Body of pancreas (tissue), 4 donors: ENCODE data around the gene LRRC30. TPM values are rescaled to one million over a fixed set of nuclear protein-coding genes. Genes with fewer than 3 reads are reported as not detected.

ENCODE experiments used
- ATAC-seq: fragments of 150-250 bp; one replicate; pipeline ENCODE4 v1.9.1; 2016
- DNase-seq, 4 donors: peaks; one replicate each; pipeline ENCODE4 v3.0.0-alpha.2; 2019
- H3K27ac ChIP-seq, 4 donors: fragments of 200-600 bp; sonication (generic); 1 replicate in 3 of 4; 2 replicates in 1 of 4; pipeline versions ENCODE4 v1.5.1 to v1.6.1; 2016 to 2019; ENCODE audit warnings: mild to moderate bottlenecking in 1 of 4, mixed read lengths in 1 of 4, moderate library complexity in 1 of 4
- H3K27me3 ChIP-seq, 2 donors: fragments of 200-600 bp; sonication (generic); one replicate each; pipeline ENCODE4 v1.6.0; 2016; ENCODE audit warnings: mild to moderate bottlenecking in 1 of 2
- H3K36me3 ChIP-seq, 2 donors: fragments of 200-600 bp; sonication (generic); replicated peaks in 1 of 2; 2 replicates each; pipeline ENCODE4 v1.5.1; 2016; ENCODE audit warnings: low read depth in 2 of 2; ENCODE audit not compliant: insufficient read depth in 1 of 2
- H3K4me1 ChIP-seq: fragments of 200-600 bp; sonication (generic); one replicate; pipeline ENCODE4 v1.6.0; 2016
- H3K4me3 ChIP-seq, 2 donors: fragments of 200-600 bp; sonication (generic); 1 replicate in 1 of 2; 2 replicates in 1 of 2; pipeline ENCODE4 v1.5.1; 2016 to 2019
- H3K9me3 ChIP-seq, 3 donors: fragments of 200-600 bp; sonication (generic); 1 replicate in 2 of 3; 2 replicates in 1 of 3; pipeline ENCODE4 v1.5.1; 2016
- CTCF ChIP-seq, 7 experiments: fragments of 450-650 bp in 4 of 7; fragments of 200-600 bp in 3 of 7; sonication (generic) in 3 of 7; IDR thresholded peaks; one replicate each; pipeline ENCODE4 v1.5.1; 2016 to 2019; ENCODE audit warnings: antibody characterized with exemption in 7 of 7
- POLR2A ChIP-seq, 3 donors: fragments of 450-650 bp; IDR thresholded peaks; one replicate each; pipeline ENCODE4 v1.6.1; 2016; ENCODE audit warnings: antibody characterized with exemption in 3 of 3, mild to moderate bottlenecking in 2 of 3
- WGBS, 2 donors: methylation state at CpG; one replicate each; pipeline ENCODE4 v1.1.5; 2017; 5-methylcytosine and 5-hydroxymethylcytosine counted together
- intact Hi-C: fragments of 100-400 bp; cut with DNase I; formaldehyde crosslinking; loops from one replicate; pipeline ENCODE4 v1.15.1; 2023
- total RNA-seq, 2 donors: library from RNA; depleted of rRNA; stranded (reverse); fragments of >200 nt; gene quantifications; one replicate each; pipeline ENCODE4 v1.1.0, GENCODE V29; 2016

The LRRC30 gene
- total RNA-seq, 2 donors from 2014 or later = not detected

- Histone ChIP-seq H3K4me3 (no peak overlapping the region), H3K9me3 (no peaks in the 10 kb centered on the region), H3K27me3 (no peaks in the 10 kb centered on the region), H3K4me1 (peaks cover 14% of the 10 kb centered on the region), H3K36me3 (no peaks in the 10 kb centered on the region), H3K27ac (no peak overlapping the region)
- no peak for DNase-seq
- no peak for TF ChIP-seq POLR2A (IDR thresholded peaks at IDR 0.05)
- no peak for TF ChIP-seq CTCF (IDR thresholded peaks at IDR 0.05)
- no peak for ATAC-seq
- intact Hi-C loops = no loop called here
- WGBS, 2 donors = 41 to 65% methylated on average over 3 of the region's 3 CpGs
These were observed 1.3 kb downstream of the LRRC30 start for GRCh38 chr18:7232218-7232617.

DNA sequence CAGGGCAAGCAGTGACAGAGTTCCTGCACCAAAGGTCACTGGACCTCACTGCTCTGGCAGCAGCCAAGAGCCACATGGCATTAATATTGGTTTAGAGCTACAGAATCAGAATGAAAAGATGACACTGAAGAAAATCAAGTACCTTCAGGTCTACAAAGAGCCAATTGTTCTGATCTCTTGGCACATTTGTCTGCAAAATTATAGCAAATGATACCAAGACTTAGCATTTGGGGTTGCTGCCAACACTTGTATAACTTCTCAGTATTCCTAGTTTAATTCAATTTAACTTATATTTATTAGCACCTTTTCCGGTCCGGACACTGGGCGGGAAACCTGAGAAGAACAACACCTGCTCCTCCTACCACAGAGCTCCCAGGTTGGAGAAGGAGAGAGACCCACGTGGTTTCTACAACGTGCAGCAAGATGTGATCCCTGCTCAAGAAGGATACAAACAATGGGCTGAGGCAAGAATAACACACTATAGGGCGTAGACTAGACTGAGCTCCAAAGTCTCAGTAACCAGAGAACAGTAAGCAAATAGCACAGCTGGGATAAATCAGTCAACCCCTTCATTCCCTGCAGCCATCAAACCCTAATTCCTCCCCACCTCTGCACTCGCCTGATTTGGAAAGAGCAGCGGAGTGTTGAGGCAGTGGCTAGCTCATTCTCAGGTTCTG lies 2.4 kb downstream of the LRRC30 start:
- intact Hi-C loops = no loop called here
- no peak for ATAC-seq
- 39 to 55% methylated on average over 8 of the region's 8 CpGs for WGBS, 2 donors
- TF ChIP-seq CTCF (IDR thresholded peaks at IDR 0.05) = no peak
- no peak for TF ChIP-seq POLR2A (IDR thresholded peaks at IDR 0.05)
- no peak overlapping the region for H3K27ac ChIP-seq
- H3K27me3 ChIP-seq = no peaks in the 10 kb centered on the region
- H3K36me3 ChIP-seq = no peaks in the 10 kb centered on the region
- no peaks in the 10 kb centered on the region for H3K9me3 ChIP-seq
- H3K4me1 ChIP-seq = peaks cover 14% of the 10 kb centered on the region
- peak in 2 of 4 donors; percentile 27 for DNase-seq
- H3K4me3 ChIP-seq = no peak overlapping the region

- no peak for ATAC-seq
- no peaks in the 10 kb centered on the region for H3K9me3 ChIP-seq
These were observed 3.2 kb downstream of the LRRC30 start for GRCh38 chr18:7234091-7234490.

GRCh38 chr18:7234956-7235355 lies 4.1 kb downstream of the LRRC30 start:
- intact Hi-C loops = no loop called here
- no peaks in the 10 kb centered on the region for H3K9me3 ChIP-seq
- no peaks in the 10 kb centered on the region for H3K27me3 ChIP-seq
- no peaks in the 10 kb centered on the region for H3K36me3 ChIP-seq
- H3K4me1 ChIP-seq = peaks cover 14% of the 10 kb centered on the region
- no peak overlapping the region for H3K27ac ChIP-seq
- no peak overlapping the region for H3K4me3 ChIP-seq
- TF ChIP-seq CTCF (IDR thresholded peaks at IDR 0.05) = no peak
- 71 to 73% methylated on average over 4 of the region's 4 CpGs for WGBS, 2 donors
- ATAC-seq (no peak), DNase-seq (no peak)

More at GRCh38 chr18:7234091-7234490, 3.2 kb downstream of the LRRC30 start:
- H3K27ac ChIP-seq = no peak overlapping the region
- TF ChIP-seq CTCF (IDR thresholded peaks at IDR 0.05) (no peak), POLR2A (IDR thresholded peaks at IDR 0.05) (no peak)
- intact Hi-C loops = no loop called here
- no peak overlapping the region for H3K4me3 ChIP-seq
- peaks cover 14% of the 10 kb centered on the region for H3K4me1 ChIP-seq
- no peaks in the 10 kb centered on the region for H3K36me3 ChIP-seq
- DNase-seq = no peak
- H3K27me3 ChIP-seq = no peaks in the 10 kb centered on the region
- 70 to 74% methylated on average over 4 to 6 of the region's 6 CpGs for WGBS, 2 donors

- 65 to 82% methylated on average over 2 of the region's 2 CpGs for WGBS, 2 donors
- Histone ChIP-seq H3K9me3 (no peaks in the 10 kb centered on the region), H3K36me3 (no peaks in the 10 kb centered on the region)
These were observed 5.2 kb downstream of the LRRC30 start for GRCh38 chr18:7236072-7236471.

More at GRCh38 chr18:7236072-7236471, 5.2 kb downstream of the LRRC30 start:
- DNase-seq (no peak), ATAC-seq (no peak)
- H3K27ac ChIP-seq = no peak overlapping the region
- TF ChIP-seq POLR2A (IDR thresholded peaks at IDR 0.05) (no peak), CTCF (IDR thresholded peaks at IDR 0.05) (no peak)
- intact Hi-C loops = no loop called here
- no peak overlapping the region for H3K4me3 ChIP-seq
- H3K27me3 ChIP-seq = no peaks in the 10 kb centered on the region
- H3K4me1 ChIP-seq = peaks cover 14% of the 10 kb centered on the region
